Uterine smooth muscle cell (primary cell): ENCODE results near the gene SLC12A9. TPM values are rescaled to one million over a fixed set of nuclear protein-coding genes. Genes with fewer than 3 reads are reported as not detected.

Source experiments
- total RNA-seq: library from RNA; depleted of rRNA; stranded (reverse); fragments of >200 nt; gene quantifications from 2 replicates; pipeline ENCODE4 v1.2.3, GENCODE V29; 2014

The SLC12A9 gene
- total RNA-seq, result 10.8 and 13.5 TPM in 2 replicates

GRCh38 chr7:100852048-100852872 lies at the start of gene SLC12A9:
Gene SLC12A9 (plus strand): TSS chr7:100852713. CDS start chr7:100854198, 1,485 bp downstream.

GRCh38 chr7:100827330-100828226 lies 24.9 kb upstream of the SLC12A9 start, which contains the start of gene EPHB4:
Gene EPHB4 (minus strand): TSS chr7:100827523. CDS start chr7:100827030, 493 bp downstream.

GRCh38 chr7:100867040-100867775 lies 14.7 kb downstream of the SLC12A9 start, which contains the start of gene TRIP6:
Gene TRIP6 (plus strand): TSS chr7:100867387. CDS start chr7:100867498, 111 bp downstream.

GRCh38 chr7:100874577-100875355 lies 22.3 kb downstream of the SLC12A9 start, which contains the start of gene SRRT:
Gene SRRT (plus strand): TSS chr7:100875103. CDS start chr7:100875591, 488 bp downstream.

GRCh38 chr7:100888988-100889750 lies 36.7 kb downstream of the SLC12A9 start, which contains the start of gene UFSP1:
Gene UFSP1 (minus strand): TSS chr7:100889715. CDS start chr7:100889271, 444 bp downstream.

GRCh38 chr7:100895701-100895955 lies 43.1 kb downstream of the SLC12A9 start, which contains the start of gene ACHE:
Gene ACHE (minus strand): TSS chr7:100895888. CDS start chr7:100894232, 1,656 bp downstream.

Other genes starting within 250 kb of the SLC12A9 start
- gene MOSPD3, start 240.2 kb upstream of the SLC12A9 start, total RNA-seq, result 3.5 and 5.6 TPM in 2 replicates
- 0.33 and 0.37 TPM in 2 replicates for gene TFR2, start 211.2 kb upstream of the SLC12A9 start, total RNA-seq
- gene ACTL6B, start 196.3 kb upstream of the SLC12A9 start, total RNA-seq, result not detected in 2 replicates
- 64.2 and 93.7 TPM in 2 replicates for gene GNB2, start 179.0 kb upstream of the SLC12A9 start, total RNA-seq
- 23.5 and 32.0 TPM in 2 replicates for gene GIGYF1, start 158.5 kb upstream of the SLC12A9 start, total RNA-seq
- 33.4 and 51.5 TPM in 2 replicates for gene POP7, start 146.6 kb upstream of the SLC12A9 start, total RNA-seq
- not detected in 2 replicates for gene EPO, start 132.2 kb upstream of the SLC12A9 start, total RNA-seq
- gene ZAN, start 119.1 kb upstream of the SLC12A9 start, total RNA-seq, result not detected in 2 replicates
- 37.1 and 46.9 TPM in 2 replicates for gene EPHB4, start 25.2 kb upstream of the SLC12A9 start, total RNA-seq
- gene TRIP6, start 14.7 kb downstream of the SLC12A9 start, total RNA-seq, result 77.8 and 79.7 TPM in 2 replicates
- gene SRRT, start 22.4 kb downstream of the SLC12A9 start, total RNA-seq, result 37.2 and 60.2 TPM in 2 replicates
- 7.2 and 9.9 TPM in 2 replicates for gene UFSP1, start 37.0 kb downstream of the SLC12A9 start, total RNA-seq
- 0.25 TPM in 1 of 2 replicates, not detected in the other for gene ACHE, start 43.2 kb downstream of the SLC12A9 start, total RNA-seq
- under 0.01 TPM in 1 of 2 replicates, not detected in the other for gene MUC3A, start 96.8 kb downstream of the SLC12A9 start, total RNA-seq
- gene MUC12, start 116.9 kb downstream of the SLC12A9 start, total RNA-seq, result 0.37 and 0.44 TPM in 2 replicates
- gene MUC17, start 167.4 kb downstream of the SLC12A9 start, total RNA-seq, result under 0.01 TPM in 1 of 2 replicates, not detected in the other
- gene TRIM56, start 232.8 kb downstream of the SLC12A9 start, total RNA-seq, result 21.9 and 23.0 TPM in 2 replicates